Stimulated activated CD4-positive, alpha-beta T cell treated with anti-CD3 and anti-CD28 coated beads, Interleukin-12 subunit alpha, Interleukin-12 subunit beta, amount 100 ng/mL, for 4 hours (primary cell): ENCODE results near the gene MAPKAP1.

Source experiments
- DNase-seq: peaks from one replicate; pipeline ENCODE4 v3.0.0-alpha.2; 2020

The MAPKAP1 gene

GRCh38 chr9:125428060-125428901, 278.7 kb downstream of the MAPKAP1 start:
- DNase-seq: no peak

GRCh38 chr9:125427556-125427955, 279.5 kb downstream of the MAPKAP1 start:
- no peak for DNase-seq

DNA sequence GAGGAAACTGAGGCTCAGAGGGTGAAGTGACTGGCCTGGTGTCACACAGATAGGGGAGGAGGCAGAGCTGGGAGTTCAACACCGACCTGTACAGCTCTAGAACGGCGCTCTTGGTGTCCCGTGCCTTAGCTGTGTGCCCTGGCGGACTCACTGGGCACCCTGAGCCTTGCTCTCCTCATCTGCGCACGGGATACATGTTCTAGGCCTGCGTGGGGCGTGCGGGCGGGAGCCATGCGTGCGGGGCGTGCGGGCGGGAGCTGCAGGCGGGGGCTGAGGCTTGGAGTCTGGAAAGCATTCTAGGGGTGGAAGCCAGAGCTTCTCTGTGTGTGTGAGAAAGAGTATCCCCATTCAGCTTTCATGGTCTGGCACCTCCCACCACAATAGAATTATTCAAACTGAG, 280.1 kb downstream of the MAPKAP1 start:
- no peak for DNase-seq

- no peak for DNase-seq
Measured at GRCh38 chr9:125425901-125426515, 281.0 kb downstream of the MAPKAP1 start.

DNA sequence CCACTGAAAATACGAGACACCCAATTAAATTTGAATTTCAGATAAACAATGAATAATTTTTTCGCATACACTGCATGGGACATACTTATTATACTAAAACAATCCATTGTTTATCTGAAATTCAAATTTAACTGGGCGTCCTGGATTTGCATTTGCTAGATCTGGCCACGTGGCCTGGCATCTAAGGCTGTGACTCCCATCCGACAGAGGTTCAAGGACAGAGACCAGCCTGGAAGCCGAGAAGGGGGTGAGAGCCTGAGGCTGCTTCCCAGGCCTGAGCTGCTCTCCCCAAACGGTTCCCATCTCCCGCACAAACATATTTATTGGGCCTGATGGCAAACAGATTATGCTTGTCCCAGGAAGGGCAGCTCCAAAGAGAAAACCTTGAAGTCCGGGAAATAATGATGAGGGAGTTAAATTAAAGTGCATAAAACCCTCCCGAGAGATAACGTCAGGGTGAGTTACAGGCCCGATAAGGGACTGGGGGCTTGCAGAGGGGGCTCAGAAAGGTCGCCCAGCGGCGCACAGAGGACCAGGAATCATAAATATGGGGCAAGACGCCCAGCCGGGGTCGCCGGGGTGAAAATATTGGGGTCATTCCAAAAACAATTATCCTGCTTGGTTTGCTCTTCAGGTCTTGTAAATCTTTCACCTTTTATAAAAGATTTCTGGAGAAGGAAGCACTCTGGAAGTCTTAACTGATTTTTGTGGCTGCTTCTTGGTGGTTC, 281.7 kb downstream of the MAPKAP1 start:
- no peak for DNase-seq

- DNase-seq: no peak
Measured at GRCh38 chr9:125423964-125424363, 283.0 kb downstream of the MAPKAP1 start.

- no peak for DNase-seq
Measured at GRCh38 chr9:125422853-125423252, 284.2 kb downstream of the MAPKAP1 start.

DNA sequence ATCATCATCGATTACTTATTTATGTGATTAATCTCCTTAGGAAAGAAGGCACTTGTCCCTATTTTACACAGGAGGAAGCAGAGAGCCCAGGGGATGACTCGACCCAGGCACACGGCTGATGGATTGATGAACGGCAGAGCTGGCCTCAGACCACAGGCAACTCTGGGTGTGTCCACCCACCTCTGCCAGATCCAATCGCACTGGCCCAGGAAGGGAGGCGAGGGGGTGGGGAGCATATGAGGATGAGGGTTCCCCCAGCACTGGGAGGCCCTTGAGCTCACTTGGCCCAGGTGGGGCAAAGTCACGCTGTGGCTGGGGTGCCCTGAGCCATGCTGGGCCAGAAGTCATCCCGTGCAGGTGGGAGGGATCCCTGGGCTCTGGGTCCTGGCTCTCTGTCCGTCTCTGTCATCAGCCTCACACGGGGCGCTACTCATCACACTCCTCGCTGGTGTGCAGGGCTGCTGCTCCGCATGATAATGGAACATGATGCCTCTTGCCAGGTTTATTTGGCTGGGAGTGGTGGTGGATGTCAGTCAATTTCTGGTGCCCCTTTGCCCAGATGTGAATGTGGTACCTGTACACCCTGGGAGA, 285.3 kb downstream of the MAPKAP1 start:
- DNase-seq: no peak

DNA sequence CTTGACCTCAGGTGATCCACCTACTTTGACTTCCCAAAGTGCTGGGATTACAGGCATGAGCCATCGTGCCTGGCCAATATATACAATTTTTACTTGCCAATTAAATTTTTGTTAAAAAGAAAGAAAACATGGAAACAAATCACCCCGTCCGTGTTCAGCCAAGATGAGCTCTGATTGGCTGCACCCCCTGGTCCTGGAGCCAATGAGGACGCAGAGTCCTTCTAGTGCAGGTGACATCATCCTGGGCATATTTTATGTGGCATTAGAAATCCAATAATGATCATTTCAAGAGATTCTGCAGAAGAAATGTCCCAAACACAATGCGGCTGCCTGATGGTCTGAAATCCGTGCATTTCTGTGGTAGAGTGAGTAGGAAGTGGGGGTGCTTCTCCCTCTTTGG, 285.8 kb downstream of the MAPKAP1 start:
- DNase-seq: no peak

DNA sequence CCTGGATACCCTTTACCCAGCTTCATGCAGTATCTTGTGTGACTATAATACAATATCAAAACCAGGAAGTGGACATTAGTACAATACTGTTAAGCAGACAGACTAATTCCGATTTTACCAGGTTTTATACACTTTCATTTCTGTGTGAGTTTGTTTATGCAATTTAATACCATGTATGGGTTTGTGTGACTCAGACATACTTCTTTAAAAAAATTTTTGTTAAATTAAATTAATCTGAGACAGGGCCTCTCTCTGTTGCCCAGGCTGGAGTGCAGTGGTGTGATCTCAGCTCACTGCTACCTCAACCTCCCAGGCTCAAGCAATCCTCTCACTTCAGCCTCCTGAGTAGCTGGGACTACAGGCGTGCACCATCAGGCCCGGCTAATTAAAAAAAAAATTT, 288.6 kb downstream of the MAPKAP1 start:
- DNase-seq: no peak

DNA sequence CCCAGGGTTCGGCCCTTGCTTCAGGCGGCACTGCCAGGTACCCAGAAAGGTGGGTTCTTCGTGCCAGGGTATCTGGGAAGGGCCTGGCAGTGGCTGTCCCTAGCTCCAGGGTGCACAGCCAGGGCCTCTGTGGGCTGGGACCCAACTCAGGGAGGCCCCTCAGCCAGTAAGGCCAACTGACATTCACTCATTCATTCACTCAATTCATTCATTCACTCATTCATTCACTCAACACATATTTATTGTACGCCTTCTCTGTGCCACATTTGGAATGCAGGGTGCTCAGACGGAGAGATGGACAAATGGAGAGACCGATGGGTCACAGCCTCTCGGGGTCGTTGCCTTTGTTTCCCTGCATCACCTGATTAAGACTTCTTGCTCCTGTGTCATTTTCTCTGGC, 290.5 kb downstream of the MAPKAP1 start:
- DNase-seq: no peak

DNA sequence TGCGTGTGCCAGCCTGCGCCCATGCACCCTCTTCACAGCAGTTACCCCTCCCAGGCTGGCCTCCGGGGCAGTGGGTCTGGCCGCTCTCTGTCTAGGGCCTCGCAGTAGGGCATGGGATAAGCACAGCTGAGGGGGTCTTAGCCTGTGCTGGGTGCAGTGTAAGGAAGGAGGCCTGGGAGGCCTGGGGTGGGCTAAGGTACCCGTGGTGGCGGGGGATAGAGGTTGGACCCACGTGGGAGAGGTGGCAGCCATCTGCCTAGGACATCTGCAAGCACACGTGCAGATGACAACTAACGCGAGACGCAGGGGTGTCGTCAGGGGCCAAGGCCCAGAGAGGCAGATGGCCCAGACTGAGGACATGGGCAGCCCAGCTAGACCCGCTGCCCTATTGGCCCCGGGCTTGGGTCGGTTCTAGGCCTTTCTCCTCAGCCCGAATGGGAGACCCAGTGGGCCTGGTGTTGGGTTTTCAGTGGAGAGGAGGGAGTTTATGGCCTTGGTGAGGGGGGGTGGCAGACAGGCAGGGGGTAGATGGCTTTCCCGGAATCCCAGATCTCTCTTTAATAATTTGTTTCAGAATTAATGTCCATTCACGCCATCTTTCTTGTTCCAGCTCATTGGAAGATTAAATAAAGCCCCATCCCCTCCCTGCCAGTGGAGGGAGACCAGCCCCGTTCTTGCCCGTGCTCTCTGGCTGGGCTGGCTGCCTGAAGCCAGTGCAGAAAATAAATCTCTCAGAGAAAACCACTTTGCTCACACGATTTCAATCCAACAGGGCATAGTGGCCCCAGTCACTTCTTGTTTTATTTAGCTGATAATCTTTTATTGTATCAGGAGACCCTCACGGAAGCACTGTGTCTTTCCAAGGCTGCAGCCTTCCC, 291.2 kb downstream of the MAPKAP1 start:
- DNase-seq: no peak

- no peak for DNase-seq
Measured at GRCh38 chr9:125413579-125413978, 293.4 kb downstream of the MAPKAP1 start.

- DNase-seq: no peak
Measured at GRCh38 chr9:125412166-125412565, 294.8 kb downstream of the MAPKAP1 start.

DNA sequence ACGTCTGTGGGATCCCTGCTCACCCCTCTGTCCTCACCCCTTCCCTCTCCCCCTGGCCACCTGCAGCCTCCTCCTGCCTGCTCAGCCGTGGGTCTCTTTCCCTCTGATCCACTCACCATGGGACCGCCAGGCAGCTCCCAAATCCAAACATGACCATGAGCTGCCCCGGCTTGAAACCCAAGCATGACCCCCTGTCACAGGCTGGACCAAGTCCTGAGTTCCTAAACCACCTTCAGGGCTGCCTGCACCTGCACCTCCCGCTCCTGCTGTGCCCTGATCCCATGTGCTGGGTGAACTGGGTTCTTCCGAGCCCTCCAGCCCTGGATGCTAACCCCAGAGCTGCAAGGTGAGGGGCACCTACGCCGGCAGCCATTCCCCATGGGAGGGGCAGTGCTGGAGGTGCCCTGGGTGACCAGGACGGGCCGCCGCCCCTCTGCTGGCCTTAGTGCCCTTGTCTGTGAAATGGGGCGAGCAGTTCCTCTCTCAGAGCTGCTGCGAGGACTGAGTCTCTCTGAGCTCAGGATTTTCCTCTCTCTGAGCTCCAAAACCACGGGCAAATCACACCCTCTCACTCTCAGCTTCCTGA, 295.7 kb downstream of the MAPKAP1 start:
- DNase-seq: no peak

GRCh38 chr9:125410522-125410894, 296.5 kb downstream of the MAPKAP1 start:
- no peak for DNase-seq

- DNase-seq: no peak
Measured at GRCh38 chr9:125409637-125410521, 297.1 kb downstream of the MAPKAP1 start.

- DNase-seq: no peak
Measured at GRCh38 chr9:125409217-125409636, 297.8 kb downstream of the MAPKAP1 start.

DNA sequence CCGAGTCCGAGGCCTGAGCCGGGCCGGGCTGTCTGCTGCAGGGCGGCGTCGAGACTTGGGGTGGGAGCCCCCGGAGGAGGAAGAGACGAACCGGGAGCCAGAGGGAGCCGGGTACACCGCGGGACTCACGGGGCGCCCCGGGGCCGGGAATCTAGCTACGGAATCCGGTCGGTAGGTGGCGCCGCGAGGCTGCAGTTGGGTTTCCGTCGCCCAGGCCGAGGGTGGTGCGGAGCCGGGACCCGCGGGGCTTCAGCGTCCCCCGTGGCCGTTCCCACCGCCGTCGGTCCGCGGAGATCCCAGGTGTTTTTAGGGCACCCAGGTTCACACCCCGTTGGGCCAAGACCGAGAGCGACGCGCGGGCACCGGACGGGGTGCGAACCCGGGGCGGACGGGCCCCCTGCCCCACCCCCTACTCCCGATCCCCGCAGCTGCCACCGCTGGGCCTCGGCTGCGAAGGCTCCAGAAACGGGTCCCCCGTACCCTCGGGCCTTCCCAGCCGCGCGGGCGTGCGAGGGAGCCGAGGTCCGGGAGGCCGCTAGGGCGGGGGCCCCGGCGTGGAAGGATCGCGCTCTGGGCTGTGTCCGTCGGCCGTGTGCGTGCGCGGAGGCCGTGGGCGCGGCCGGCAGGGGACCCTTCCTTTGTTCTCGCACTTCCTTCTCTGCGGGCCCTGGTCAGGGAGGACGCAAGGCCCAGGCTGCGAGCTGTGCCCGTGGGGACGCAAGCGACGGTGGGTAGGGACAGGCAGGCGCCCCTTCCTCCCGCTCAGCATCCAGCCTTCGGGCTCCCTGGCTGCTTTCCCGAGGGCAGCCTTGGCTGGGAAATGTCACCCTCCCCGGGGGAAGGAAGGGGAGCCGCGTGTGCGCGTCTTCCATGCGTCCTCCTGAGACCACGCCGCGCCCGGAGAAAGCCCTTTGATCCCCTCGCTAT, 298.8 kb downstream of the MAPKAP1 start:
- peak; percentile 84 for DNase-seq

GRCh38 chr9:125407432-125407973, 299.5 kb downstream of the MAPKAP1 start:
- DNase-seq: no peak
